ENCODE data around the gene GINM1. TPM values are rescaled to one million over a fixed set of nuclear protein-coding genes. Genes with fewer than 3 reads are reported as not detected.

The GINM1 gene
- total RNA-seq, 1 donor from 2014 or later, result 18.5 TPM

DNA sequence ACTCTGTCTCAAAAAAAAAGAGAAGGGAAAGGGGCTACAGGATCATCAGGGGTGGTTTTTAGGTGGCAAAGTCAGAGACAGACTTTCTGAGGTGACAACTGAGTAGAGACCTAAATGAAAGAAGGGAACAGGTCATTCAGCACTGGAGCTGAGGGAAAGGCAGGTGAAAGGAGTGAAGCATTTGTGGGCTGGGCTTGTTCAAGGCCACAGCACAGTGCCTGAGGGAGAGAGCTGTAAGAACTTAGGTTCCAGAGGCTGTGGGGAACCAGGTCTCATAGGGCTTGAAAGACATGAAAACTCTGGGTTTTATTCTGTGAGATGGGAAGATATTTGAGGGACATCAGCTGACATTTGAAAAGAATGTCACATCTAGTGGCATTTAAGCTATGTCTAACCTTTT lies 61.5 kb downstream of the GINM1 start:
- no peak for DNase-seq (ENCODE audit: low read depth, low spot score)
- no peaks in the 10 kb centered on the region for H3K27me3 Mint-ChIP-seq (ENCODE audit: low read depth)
- no peaks in the 10 kb centered on the region for H3K9me3 Mint-ChIP-seq
- peak overlapping the region; percentile 75 for H3K27ac Mint-ChIP-seq (ENCODE audit: unreplicated experiment)
- H3K36me3 Mint-ChIP-seq (ENCODE audit: low read depth), result peaks cover 10% of the 10 kb centered on the region
- no peaks in the 10 kb centered on the region for H3K4me1 Mint-ChIP-seq
- H3K4me3 Mint-ChIP-seq, result no peak overlapping the region
- TF ChIP-seq, protein P1, sequence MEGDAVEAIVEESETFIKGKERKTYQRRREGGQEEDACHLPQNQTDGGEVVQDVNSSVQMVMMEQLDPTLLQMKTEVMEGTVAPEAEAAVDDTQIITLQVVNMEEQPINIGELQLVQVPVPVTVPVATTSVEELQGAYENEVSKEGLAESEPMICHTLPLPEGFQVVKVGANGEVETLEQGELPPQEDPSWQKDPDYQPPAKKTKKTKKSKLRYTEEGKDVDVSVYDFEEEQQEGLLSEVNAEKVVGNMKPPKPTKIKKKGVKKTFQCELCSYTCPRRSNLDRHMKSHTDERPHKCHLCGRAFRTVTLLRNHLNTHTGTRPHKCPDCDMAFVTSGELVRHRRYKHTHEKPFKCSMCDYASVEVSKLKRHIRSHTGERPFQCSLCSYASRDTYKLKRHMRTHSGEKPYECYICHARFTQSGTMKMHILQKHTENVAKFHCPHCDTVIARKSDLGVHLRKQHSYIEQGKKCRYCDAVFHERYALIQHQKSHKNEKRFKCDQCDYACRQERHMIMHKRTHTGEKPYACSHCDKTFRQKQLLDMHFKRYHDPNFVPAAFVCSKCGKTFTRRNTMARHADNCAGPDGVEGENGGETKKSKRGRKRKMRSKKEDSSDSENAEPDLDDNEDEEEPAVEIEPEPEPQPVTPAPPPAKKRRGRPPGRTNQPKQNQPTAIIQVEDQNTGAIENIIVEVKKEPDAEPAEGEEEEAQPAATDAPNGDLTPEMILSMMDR (conservative IDR thresholded peaks at IDR 0.05), result no peak

DNA sequence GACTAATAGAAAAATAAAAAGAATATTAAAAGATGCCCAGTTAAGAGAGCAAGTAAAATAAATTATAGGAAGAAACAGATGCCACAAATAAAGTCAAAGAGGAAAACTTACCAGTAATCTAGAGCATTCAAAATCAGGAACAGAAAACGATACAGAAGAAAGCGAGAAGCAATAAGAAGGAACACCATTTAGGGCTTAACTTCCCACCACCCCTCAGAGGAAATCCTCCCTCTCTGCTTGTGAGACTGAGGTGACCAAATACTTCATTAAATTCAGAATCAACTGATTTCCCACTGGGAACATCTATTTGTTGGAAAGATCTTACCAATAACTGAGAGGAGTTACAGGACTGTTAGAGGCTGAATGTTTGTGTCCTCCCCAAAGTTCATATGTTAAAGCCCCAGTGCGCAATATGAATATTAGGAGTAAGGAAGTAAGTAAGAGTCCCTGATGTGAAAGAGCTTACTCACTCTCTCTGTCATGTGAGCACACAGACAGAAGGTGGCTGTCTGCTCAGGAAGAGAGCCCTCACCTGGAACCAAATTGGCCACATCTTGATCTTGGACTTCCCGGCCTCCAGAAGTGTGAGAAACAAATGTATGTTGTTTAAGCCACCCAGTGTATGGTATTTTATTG lies 62.8 kb downstream of the GINM1 start:
- Mint-ChIP-seq H3K36me3 (ENCODE audit: low read depth) (peaks cover 7% of the 10 kb centered on the region), H3K9me3 (no peaks in the 10 kb centered on the region), H3K27me3 (ENCODE audit: low read depth) (no peaks in the 10 kb centered on the region), H3K27ac (ENCODE audit: unreplicated experiment) (no peak overlapping the region), H3K4me3 (no peak overlapping the region), H3K4me1 (no peaks in the 10 kb centered on the region)
- no peak for DNase-seq (ENCODE audit: low read depth, low spot score)
- TF ChIP-seq, protein P1 (conservative IDR thresholded peaks at IDR 0.05), result no peak

DNA sequence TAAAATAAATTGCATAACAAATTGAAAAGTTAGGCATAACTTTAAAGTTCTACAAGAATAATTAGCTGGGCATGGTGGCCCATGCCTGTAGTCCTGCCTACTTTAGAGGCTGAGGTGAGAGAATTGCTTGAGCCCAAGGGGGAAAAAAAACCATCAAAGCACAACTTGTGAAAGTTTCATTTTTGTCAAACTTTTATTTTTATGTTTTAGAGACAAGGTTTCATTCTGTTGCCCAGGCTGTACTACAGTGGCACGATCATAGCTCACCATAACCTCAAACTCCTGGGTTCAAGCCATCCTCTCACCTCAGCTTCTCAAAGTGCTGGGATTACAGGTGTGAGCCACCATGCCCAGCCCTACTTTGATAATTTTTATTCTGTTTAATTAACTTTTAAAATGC lies 68.1 kb downstream of the GINM1 start:
- H3K27ac Mint-ChIP-seq (ENCODE audit: unreplicated experiment), result no peak overlapping the region
- peaks cover under 1% of the 10 kb centered on the region for H3K36me3 Mint-ChIP-seq (ENCODE audit: low read depth)
- no peaks in the 10 kb centered on the region for H3K4me1 Mint-ChIP-seq

DNA sequence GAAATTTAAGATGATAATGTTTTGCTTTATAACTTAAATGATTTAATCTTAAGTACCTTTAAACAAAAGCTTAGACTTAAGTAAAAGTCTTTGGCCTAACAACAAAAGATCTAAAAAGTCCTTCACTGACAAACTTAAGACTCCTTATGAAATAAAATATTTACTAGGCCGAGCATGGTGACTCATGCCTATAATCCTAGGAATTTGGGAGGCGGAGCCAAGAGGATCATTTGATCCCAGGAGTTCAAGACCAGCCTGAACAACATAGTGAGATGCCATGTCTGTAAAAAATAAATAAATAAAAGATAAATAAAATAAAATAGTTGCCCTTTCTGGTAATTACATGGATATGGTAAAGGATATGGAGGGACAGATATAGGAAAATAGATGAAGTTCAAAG lies 69.9 kb downstream of the GINM1 start:
- H3K27me3 Mint-ChIP-seq (ENCODE audit: low read depth), result no peaks in the 10 kb centered on the region
- H3K4me1 Mint-ChIP-seq, result no peaks in the 10 kb centered on the region
- TF ChIP-seq, protein P1 (conservative IDR thresholded peaks at IDR 0.05), result no peak
- H3K9me3 Mint-ChIP-seq, result no peaks in the 10 kb centered on the region
- no peak for DNase-seq (ENCODE audit: low read depth, low spot score)
- no peak overlapping the region for H3K27ac Mint-ChIP-seq (ENCODE audit: unreplicated experiment)
- H3K4me3 Mint-ChIP-seq, result no peak overlapping the region
- H3K36me3 Mint-ChIP-seq (ENCODE audit: low read depth), result no peaks in the 10 kb centered on the region

More for the DNA sequence above, 68.1 kb downstream of the GINM1 start:
- H3K9me3 Mint-ChIP-seq, result no peaks in the 10 kb centered on the region
- no peak overlapping the region for H3K4me3 Mint-ChIP-seq
- DNase-seq (ENCODE audit: low read depth, low spot score), result no peak
- no peaks in the 10 kb centered on the region for H3K27me3 Mint-ChIP-seq (ENCODE audit: low read depth)
- TF ChIP-seq, protein P1 (conservative IDR thresholded peaks at IDR 0.05), result no peak

Other genes starting within 250 kb of the GINM1 start
- gene TAB2, start 248.7 kb upstream of the GINM1 start, total RNA-seq, result 45.1 and 45.2 TPM in 2 replicates
- gene SUMO4, start 166.1 kb upstream of the GINM1 start, total RNA-seq, result 1.8 and 2.4 TPM in 2 replicates
- 0.14 and 0.16 TPM in 2 replicates for gene ZC3H12D, start 81.4 kb upstream of the GINM1 start, total RNA-seq
- gene PPIL4, start 20.3 kb upstream of the GINM1 start, total RNA-seq, result 39.5 and 39.9 TPM in 2 replicates
- 15.0 and 15.5 TPM in 2 replicates for gene KATNA1, start 82.3 kb downstream of the GINM1 start, total RNA-seq
- gene LATS1, start 151.7 kb downstream of the GINM1 start, total RNA-seq, result 27.4 and 32.7 TPM in 2 replicates
- gene NUP43, start 180.2 kb downstream of the GINM1 start, total RNA-seq, result 67.2 and 73.3 TPM in 2 replicates
- 65.5 and 67.4 TPM in 2 replicates for gene PCMT1, start 183.4 kb downstream of the GINM1 start, total RNA-seq